NT2/D1 (cell line): ENCODE measurements around the gene CACNA1C.

ENCODE experiments used
- SUZ12 ChIP-seq: IDR thresholded peaks from 2 replicates; pipeline ENCODE4 v1.6.1; 2011; ENCODE audit not compliant: insufficient read length, insufficient read depth; ENCODE audit errors: extremely low read depth
- YY1 ChIP-seq: IDR thresholded peaks from 2 replicates; pipeline ENCODE4 v1.6.1; 2011; ENCODE audit not compliant: insufficient read length, insufficient read depth
- ZNF274 ChIP-seq: IDR thresholded peaks from 2 replicates; pipeline ENCODE4 v1.6.1; 2011; ENCODE audit warnings: mild to moderate bottlenecking, low read depth, low read length

DNA sequence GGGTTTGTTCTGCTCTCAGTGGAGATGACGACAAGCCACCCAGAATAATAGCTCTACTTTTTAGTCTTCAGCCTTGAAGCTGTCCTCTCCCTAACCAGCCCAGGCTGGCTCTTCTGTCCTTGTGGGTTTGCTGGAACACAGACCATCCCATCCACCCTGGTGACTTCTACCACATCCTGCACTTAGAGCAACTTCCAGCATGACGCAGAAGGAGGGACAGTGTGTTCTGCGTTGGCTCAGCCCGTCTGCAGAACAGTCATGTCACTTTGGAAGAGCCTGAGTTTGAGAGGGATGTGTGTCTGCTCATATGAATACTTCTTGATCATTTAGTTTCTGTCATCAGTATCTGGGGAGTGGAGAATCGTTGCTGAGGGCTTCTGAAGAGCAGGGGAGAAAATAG is 198.0 kb downstream of the CACNA1C start:
- TF ChIP-seq YY1 (no peak), ZNF274 (no peak), SUZ12 (no peak)
